Stimulated activated CD4-positive, alpha-beta T cell treated with anti-CD3 and anti-CD28 coated beads, TNF-alpha, amount 100 ng/mL, for 4 hours (primary cell): Measurements from ENCODE around the gene SYCN.
A peak's percentile ranks its signal among the peaks of the same experiment; 100 is the strongest.
"Not testable (repeated sequence)": the region's sequence is repeated elsewhere in the genome, so short reads cannot be mapped to it uniquely, and the experiment has no call there.

Experiments
- DNase-seq, 3 experiments: peaks; one replicate each; pipeline ENCODE4 v3.0.0-alpha.2; 2020; ENCODE audit warnings: low read depth in 3 of 3

SYCN gene

GRCh38 chr19:39224910-39225309 is 20.8 kb upstream of the SYCN start:
- no peak for DNase-seq

GRCh38 chr19:39223703-39224279 is 19.7 kb upstream of the SYCN start:
- no peak for DNase-seq

- not testable (repeated sequence) for DNase-seq
Observed at GRCh38 chr19:39219108-39219507, 15.0 kb upstream of the SYCN start.

DNA sequence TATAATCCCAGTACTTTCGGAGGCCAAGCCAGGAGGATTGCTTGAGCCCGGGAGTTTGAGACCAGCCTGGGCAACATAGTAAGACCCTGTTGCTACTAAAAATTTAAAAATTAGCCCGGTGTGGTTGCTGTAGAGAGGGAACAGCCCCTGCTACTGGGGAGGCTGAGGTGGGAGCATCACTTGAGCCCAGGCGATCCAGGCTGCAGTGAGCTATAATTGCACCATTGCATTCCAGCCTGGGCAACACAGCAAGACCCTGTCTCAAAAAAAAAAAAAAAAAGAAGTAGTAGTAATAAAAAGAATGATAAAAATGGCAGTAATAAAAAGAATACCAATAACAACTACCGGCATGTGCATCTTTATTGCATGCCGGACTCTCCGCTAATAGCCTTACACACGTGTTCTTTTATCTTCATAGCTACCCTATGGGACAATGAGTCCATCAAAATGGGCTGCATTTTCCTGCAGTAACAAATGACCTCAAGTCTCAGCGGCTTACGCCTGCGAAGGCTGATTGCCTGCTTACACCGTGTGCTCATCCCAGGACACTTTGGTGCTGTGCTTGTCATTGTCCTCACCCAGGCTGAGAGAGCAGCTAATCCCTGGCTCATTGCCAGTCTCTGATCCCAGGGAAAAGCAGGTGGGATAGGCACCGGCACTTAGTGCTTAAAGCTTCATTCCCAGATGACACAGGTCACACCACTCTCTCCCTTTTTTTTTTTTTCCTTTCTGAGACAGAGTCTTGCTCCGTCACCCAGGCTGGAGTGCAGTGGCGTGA is 14.4 kb upstream of the SYCN start:
- DNase-seq, result no peak

DNA sequence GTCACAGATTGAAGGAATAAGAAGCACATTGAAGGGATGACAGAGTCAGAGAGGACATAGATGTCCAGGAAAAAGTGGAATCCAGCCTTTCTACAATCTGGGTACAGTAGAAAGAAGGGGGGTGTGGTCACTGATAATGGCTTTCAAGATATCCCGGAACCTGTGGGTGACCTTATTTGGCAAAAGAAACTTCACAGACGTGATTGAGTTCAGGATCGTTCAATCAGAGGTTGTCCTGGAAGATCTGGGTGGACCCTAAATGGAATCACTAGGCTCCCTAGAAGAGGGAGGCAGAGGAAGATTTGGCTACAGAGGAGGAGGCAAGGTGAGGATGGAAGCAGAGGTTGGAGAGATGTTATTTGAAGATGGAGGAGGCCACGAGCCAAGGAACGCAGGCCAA is 13.0 kb upstream of the SYCN start:
- DNase-seq, result no peak

DNA sequence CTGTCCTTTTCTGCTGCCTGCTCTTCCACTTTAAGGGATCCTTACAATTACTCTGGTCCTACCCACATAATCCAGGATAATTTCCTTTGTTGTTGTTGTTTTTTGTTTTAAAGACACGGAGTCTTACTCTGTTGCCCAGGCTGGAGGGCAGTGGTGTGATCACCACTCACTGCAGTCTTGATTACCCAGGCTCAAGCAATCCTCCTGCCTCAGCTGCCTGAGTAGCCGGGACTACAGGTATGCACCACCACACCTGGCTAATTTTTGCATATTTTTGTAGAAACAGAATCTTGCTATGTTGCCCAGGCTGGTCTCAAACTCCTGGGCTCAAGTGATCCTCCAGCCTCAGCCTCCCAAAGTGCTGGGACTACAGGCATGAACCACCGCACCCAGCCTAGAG is 11.3 kb upstream of the SYCN start:
- not testable (repeated sequence) for DNase-seq

GRCh38 chr19:39212375-39212742 is 8.3 kb upstream of the SYCN start:
- DNase-seq, result peak in 2 of 3 experiments; percentile 20 to 24

- DNase-seq, result no peak
Observed at GRCh38 chr19:39211731-39212374, 7.8 kb upstream of the SYCN start.

DNA sequence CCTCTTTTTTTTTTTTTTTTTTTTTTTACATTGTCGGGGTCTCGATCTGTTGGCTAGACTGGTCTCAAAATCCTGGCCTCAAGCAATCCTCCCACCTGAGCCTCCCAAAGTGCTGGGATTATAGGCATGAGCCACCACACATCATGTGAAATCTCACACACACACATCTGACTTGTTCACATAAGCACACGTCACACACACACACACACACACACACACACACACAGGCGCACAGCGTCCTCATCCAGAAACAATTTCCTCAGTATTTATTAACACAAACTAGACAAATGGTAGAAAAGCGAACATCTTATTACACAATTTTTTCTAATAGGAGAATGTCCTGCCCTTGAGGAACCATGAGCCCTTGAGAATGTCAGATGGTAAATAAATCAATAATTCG is 5.1 kb upstream of the SYCN start:
- no peak for DNase-seq

DNA sequence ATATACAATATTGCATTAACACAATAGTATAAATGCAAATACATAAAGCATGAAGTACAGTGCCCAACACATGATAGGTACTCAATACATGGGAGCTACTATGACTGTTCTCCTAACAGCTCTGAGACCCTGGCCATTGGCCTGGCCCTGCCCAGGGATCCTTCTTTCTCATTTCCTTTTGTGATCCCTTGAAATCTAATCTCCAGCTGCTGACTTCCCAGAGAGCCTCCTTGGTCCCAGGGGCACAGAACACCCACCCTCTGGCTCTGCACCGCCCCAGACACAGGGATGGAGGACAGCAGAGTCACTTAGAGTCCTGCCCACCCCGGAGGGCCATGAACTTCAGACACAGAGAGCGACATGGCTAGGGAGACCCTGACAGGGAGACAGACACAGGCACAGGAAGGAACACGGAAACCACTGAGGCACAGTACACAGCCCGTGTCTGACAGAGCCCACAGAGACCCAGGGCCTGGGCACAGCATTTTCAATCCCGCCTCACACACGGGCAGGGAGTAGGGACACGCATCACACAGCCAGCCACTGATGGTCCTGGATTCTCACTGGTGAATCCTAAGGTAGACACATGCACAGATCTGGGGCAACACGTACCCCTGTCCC is 4.2 kb upstream of the SYCN start:
- DNase-seq, result no peak

GRCh38 chr19:39207293-39207836 is 3.3 kb upstream of the SYCN start:
- DNase-seq, result no peak

DNA sequence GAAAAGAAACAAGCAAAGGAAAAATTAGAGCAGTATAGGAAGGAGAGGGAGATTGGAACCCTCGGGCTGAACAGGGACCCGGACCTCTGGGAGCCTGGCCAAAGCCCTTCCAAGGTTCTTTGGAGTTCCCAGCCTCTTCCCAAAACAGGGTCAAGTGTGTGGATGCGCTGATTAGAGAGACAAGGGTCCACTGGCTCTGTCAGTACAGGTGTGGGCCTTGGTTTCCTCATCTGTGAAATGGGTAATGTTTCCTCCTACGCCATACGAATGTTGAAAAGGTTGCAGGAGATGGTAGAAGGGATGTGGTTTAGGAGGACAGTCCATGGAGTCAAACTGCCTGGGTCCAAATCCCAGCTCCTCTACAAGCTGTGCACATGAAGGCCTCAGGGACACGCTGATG is 2.1 kb upstream of the SYCN start:
- no peak for DNase-seq

DNA sequence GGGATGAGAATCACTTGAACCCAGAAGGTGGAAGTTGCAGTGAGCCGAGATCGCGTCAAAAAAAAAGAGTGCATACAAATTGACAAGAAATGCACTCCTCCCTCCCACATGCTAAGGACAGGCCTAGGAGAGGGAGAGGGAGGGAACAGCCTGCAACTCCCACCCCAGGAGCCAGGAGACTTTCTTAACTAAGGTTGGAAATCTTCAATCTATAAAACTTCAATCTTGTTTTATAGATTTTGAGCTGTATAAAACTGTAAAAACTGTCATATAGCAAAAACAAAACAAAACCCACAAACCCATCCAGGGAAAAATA is 1.3 kb upstream of the SYCN start:
- no peak for DNase-seq

DNA sequence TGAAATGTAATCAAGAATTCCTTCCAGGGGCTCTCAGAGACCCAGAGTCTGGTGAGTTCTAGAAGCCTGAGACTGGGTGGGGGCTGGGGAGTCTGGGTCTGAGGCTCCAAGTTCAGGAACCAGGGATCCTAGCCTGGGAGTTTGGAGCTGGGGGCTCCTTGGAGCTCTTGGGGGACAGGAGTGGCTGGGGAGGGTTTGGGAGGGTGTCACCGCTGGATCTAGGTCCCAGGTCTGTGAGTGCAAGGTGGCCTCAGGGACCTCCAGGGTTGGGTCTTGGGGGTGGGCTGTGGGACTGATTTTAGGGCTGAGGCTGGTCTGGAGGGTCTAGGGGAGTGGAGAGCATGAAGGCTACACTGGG is 1.1 kb downstream of the SYCN start:
- no peak for DNase-seq

DNA sequence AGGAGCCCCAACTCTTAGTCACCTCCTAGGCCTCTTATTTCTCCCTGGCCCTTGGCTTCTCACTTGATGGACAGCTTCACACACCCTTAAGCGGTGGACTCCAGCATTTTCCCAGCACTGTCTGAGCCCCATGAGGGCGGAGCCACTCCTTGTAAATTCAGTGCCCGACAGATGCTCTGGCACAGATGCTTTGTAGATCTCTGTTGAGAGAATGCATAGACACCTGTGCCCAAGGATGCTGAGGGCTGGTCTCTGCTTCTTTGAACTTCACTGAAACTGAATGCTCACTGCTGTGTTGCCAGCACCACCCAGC is 3.3 kb downstream of the SYCN start:
- DNase-seq, result no peak

DNA sequence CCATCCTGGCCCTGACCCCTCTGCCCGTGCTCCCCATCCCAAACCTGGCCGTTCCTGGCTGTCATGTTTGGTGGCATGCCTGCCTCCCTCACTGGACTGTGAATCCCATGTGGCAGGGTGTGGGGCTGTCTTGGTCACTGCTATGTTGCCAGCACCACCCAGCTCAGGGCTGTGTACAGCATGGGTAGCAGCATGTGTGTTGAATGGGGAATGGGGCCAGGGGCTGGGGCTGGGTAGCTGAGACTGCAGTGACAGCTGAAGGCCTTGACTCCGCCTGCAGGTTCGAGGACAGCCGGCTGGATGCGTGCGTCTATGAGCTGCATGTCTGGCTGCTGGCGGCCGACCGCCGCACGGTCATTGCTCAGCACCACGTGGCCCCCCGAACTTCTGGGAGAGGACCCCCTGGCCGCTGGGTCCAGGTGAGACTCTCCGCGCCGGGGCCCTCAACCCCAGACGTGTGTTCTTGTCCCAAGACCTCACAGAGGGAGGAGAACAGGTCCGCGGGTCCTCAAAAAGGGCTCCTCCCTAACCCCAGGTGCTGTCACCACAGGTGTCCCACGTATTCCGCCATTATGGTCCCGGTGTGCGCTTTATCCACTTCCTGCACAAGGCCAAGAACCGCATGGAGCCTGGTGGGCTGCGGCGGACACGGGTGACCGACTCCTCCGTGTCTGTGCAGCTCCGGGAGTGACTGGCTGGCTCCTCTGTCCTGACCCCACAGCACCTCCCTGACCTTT is 3.8 kb downstream of the SYCN start:
- DNase-seq, result no peak

GRCh38 chr19:39199025-39199424 is 5.0 kb downstream of the SYCN start:
- DNase-seq, result no peak

DNA sequence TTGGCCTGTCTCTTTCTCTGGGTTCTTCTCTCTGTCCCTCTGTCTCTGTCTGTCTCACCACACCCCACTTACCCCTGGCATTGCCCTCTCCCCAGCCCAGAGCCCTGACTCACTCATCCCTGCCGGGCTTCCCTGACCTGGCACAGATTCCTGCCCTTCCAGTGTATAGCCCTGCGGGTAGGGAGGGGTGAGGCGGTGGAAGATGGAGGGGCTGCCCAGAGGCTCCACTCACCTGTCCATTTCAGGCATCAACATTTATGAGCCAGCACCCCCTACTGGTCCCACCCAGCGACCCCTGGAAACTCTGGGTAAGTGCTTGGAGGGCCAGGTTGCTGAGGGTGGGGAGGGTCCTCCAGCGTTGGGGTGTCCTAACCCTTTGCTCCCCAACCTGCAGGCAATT is 6.3 kb downstream of the SYCN start:
- no peak for DNase-seq

- DNase-seq, result no peak
Observed at GRCh38 chr19:39196860-39197562, 7.1 kb downstream of the SYCN start, which contains the start of gene NCCRP1. Gene NCCRP1 (plus strand): TSS chr19:39196964. CDS start chr19:39196983, 19 bp downstream.

DNA sequence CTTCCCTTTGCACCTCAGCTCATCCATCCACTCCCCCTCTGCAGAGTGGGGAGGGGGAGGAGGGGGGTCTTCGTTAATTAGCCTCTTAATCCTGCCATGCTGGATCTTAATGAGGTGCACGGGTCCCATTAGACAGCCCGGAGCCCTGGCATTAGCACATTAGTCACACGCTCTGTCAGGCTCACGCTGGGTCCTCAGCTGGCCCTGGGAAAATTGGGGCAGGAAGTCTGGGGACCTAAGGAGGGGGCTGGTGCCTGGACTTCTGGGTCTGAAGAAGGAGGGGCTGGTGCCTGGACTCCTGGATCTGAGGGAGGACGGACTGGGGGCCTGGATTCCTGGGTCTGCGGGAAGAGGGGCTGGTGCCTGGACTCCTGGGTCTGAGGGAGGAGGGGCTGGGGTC is 7.7 kb downstream of the SYCN start:
- DNase-seq, result no peak

GRCh38 chr19:39195755-39196154 is 8.3 kb downstream of the SYCN start:
- DNase-seq, result no peak
